Thyroid gland (tissue), 4 donors: ENCODE measurements around the gene DDB1. TPM values are rescaled to one million over a fixed set of nuclear protein-coding genes. Genes with fewer than 3 reads are reported as not detected.
A peak's percentile ranks its signal among the peaks of the same experiment; 100 is the strongest.

ENCODE experiments used
- DNase-seq, 2 donors: peaks; one replicate each; pipeline ENCODE4 v3.0.0-alpha.2; 2019
- H3K27ac ChIP-seq, 3 donors: fragments of 200-600 bp; sonication (generic); 1 replicate in 2 of 3; 2 replicates in 1 of 3; pipeline ENCODE4 v1.5.1; 2016 to 2019; ENCODE audit warnings: mild to moderate bottlenecking in 1 of 3, moderate library complexity in 1 of 3
- H3K27me3 ChIP-seq: fragments of 200-600 bp; sonication (generic); one replicate; pipeline ENCODE4 v1.5.1; 2019
- H3K36me3 ChIP-seq, 2 donors: fragments of 200-600 bp; sonication (generic); one replicate each; pipeline ENCODE4 v1.5.1; 2016 to 2019
- H3K4me1 ChIP-seq, 2 donors: fragments of 200-600 bp; sonication (generic); one replicate each; pipeline ENCODE4 v1.5.1; 2017 to 2019
- H3K4me3 ChIP-seq, 3 donors: fragments of 200-600 bp; sonication (generic); replicated peaks in 1 of 3; 1 replicate in 2 of 3; 2 replicates in 1 of 3; pipeline ENCODE4 v1.5.1; 2016; ENCODE audit warnings: mild to moderate bottlenecking in 1 of 3
- H3K9me3 ChIP-seq: fragments of 200-600 bp; sonication (generic); one replicate; pipeline ENCODE4 v1.5.1; 2017
- POLR2A ChIP-seq, 2 donors: fragments of 450-650 bp; IDR thresholded peaks; one replicate each; pipeline ENCODE4 v1.6.1; 2017; ENCODE audit warnings: antibody characterized with exemption in 2 of 2, mild to moderate bottlenecking in 2 of 2, moderate library complexity in 1 of 2
- WGBS, 2 donors: methylation state at CpG; one replicate each; pipeline ENCODE4 v1.1.5; 2017; 5-methylcytosine and 5-hydroxymethylcytosine counted together
- intact Hi-C: fragments of 100-400 bp; cut with DNase I; formaldehyde crosslinking; loops from one replicate; pipeline ENCODE4 v1.15.1; 2023
- total RNA-seq, 4 donors: library from RNA; depleted of rRNA; stranded (reverse); fragments of >200 nt; gene quantifications; one replicate each; pipeline ENCODE4 v1.2.3, GENCODE V29; 2016
- TF ChIP-seq, protein P1 (sequence below), 6 experiments: fragments of 200-600 bp in 3 of 6; fragments of 450-650 bp in 3 of 6; sonication (generic) in 3 of 6; IDR thresholded peaks; one replicate each; pipeline ENCODE4 v1.5.1; 2016 to 2019; ENCODE audit warnings: antibody characterized with exemption in 6 of 6, mild to moderate bottlenecking in 2 of 6, inconsistent platforms in 1 of 6, moderate library complexity in 1 of 6

The DDB1 gene
- total RNA-seq, 4 donors from 2014 or later: 132 to 211 (median 182) TPM

DNA sequence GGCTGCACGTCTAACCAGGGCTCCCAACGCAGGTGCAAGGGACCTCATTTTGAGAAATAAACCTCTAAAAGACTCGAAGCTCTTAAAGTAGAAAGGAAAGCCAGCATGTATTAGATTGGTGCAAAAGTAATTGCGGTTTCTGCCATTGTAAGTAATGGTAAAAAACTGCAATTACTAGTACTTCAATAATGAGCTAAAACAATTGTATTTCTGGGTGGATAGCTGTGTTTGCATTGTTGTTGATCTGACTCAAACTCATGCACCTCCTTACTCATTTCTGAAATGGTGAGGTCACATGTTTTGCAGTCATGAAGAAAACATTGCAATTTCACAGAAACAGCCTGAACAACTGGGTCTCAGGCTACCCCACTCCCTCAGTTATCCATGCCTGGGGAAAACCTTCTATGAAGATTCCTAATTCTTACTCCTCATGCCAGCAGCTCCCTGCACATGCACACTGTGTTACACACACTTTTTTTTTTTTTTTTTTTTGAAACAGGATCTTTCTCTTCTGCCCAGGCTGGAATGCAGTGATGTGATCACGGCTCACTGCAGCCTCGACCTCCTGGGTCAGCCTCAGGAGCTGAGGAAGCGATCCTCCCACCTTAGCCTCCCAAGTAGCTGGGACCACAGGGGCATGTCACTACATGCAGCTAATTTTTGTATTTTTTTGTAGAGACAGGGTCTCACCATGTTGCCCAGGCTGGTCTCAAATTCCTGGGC, 62.4 kb downstream of the DDB1 start:
- H3K4me1 ChIP-seq: peaks cover 13 to 28% of the 10 kb centered on the region in 2 donors
- H3K9me3 ChIP-seq: no peaks in the 10 kb centered on the region
- TF ChIP-seq, protein P1, sequence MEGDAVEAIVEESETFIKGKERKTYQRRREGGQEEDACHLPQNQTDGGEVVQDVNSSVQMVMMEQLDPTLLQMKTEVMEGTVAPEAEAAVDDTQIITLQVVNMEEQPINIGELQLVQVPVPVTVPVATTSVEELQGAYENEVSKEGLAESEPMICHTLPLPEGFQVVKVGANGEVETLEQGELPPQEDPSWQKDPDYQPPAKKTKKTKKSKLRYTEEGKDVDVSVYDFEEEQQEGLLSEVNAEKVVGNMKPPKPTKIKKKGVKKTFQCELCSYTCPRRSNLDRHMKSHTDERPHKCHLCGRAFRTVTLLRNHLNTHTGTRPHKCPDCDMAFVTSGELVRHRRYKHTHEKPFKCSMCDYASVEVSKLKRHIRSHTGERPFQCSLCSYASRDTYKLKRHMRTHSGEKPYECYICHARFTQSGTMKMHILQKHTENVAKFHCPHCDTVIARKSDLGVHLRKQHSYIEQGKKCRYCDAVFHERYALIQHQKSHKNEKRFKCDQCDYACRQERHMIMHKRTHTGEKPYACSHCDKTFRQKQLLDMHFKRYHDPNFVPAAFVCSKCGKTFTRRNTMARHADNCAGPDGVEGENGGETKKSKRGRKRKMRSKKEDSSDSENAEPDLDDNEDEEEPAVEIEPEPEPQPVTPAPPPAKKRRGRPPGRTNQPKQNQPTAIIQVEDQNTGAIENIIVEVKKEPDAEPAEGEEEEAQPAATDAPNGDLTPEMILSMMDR (IDR thresholded peaks at IDR 0.05): no peak
- TF ChIP-seq POLR2A (IDR thresholded peaks at IDR 0.05): no peak
- no peaks in the 10 kb centered on the region for H3K27me3 ChIP-seq
- no peaks in the 10 kb centered on the region for H3K36me3 ChIP-seq
- WGBS, 2 donors: 91% methylated on average over 7 of the region's 7 CpGs
- H3K4me3 ChIP-seq: no peak overlapping the region
- no peak for DNase-seq
- no peak overlapping the region for H3K27ac ChIP-seq
- intact Hi-C loops: no loop called here

GRCh38 chr11:61268588-61269250, 64.2 kb downstream of the DDB1 start:
- intact Hi-C loops: no loop called here
- no peaks in the 10 kb centered on the region for H3K36me3 ChIP-seq
- H3K27ac ChIP-seq: no peak overlapping the region
- WGBS, 2 donors: 90 to 94% methylated on average over 8 to 12 of the region's 15 CpGs
- no peak overlapping the region for H3K4me3 ChIP-seq
- TF ChIP-seq POLR2A (IDR thresholded peaks at IDR 0.05): no peak
- TF ChIP-seq, protein P1 (IDR thresholded peaks at IDR 0.05): no peak
- H3K27me3 ChIP-seq: no peaks in the 10 kb centered on the region
- H3K9me3 ChIP-seq: no peaks in the 10 kb centered on the region
- H3K4me1 ChIP-seq: peaks cover 4 to 11% of the 10 kb centered on the region in 2 donors
- no peak for DNase-seq

DNA sequence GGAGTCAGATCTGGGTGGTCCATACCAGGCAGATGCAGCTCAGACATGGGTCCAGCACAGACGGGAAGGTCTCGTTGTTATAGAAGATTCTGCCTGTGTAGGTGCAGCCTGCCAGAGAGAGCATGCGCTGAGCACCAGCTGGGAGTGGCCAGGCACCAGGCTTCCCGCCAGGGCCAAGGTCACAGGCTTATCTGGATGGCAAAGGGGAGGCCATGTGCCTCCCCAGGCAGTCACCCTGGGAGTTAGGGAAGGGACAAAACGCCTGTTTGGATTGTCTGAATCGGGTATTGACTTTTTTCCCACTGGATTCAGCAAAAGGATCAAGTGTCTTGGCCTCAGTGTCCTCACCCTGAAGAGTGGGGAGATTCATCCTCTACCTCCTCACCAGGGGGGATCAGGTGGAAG, 65.5 kb downstream of the DDB1 start:
- 72 to 74% methylated on average over 3 to 4 of the region's 6 CpGs for WGBS, 2 donors
- no peak overlapping the region for H3K27ac ChIP-seq
- H3K4me1 ChIP-seq: peaks cover 0 to 6% of the 10 kb centered on the region in 2 donors
- H3K27me3 ChIP-seq: no peaks in the 10 kb centered on the region
- H3K36me3 ChIP-seq: no peaks in the 10 kb centered on the region
- intact Hi-C loops: no loop called here
- H3K9me3 ChIP-seq: no peaks in the 10 kb centered on the region
- TF ChIP-seq, protein P1 (IDR thresholded peaks at IDR 0.05): no peak
- TF ChIP-seq POLR2A (IDR thresholded peaks at IDR 0.05): no peak
- no peak for DNase-seq
- H3K4me3 ChIP-seq: no peak overlapping the region

- 63 to 74% methylated on average over 4 of the region's 4 CpGs for WGBS, 2 donors
- DNase-seq: peak in 1 of 2 donors; percentile 16
These were observed 66.3 kb downstream of the DDB1 start for GRCh38 chr11:61266602-61267001.

More at GRCh38 chr11:61266602-61267001, 66.3 kb downstream of the DDB1 start:
- H3K4me1 ChIP-seq: peaks cover 0 to 6% of the 10 kb centered on the region in 2 donors
- no peak overlapping the region for H3K27ac ChIP-seq
- no peak for TF ChIP-seq POLR2A (IDR thresholded peaks at IDR 0.05)
- TF ChIP-seq, protein P1 (IDR thresholded peaks at IDR 0.05): no peak
- no peaks in the 10 kb centered on the region for H3K9me3 ChIP-seq
- intact Hi-C loops: no loop called here
- H3K27me3 ChIP-seq: no peaks in the 10 kb centered on the region
- no peak overlapping the region for H3K4me3 ChIP-seq
- no peaks in the 10 kb centered on the region for H3K36me3 ChIP-seq
